Psoas muscle (tissue), 8 donors: ENCODE data around the gene ANGEL1. TPM values are rescaled to one million over a fixed set of nuclear protein-coding genes. Genes with fewer than 3 reads are reported as not detected.

ENCODE experiments used
- ATAC-seq, 4 donors: fragments of 200-7000 bp; cut with Tn5 transposase; one replicate each; pipeline ENCODE4 v1.9.1; 2020; ENCODE audit warnings: moderate library complexity in 3 of 4, mild to moderate bottlenecking in 2 of 4
- DNase-seq, 2 donors: peaks; one replicate each; pipeline ENCODE4 v3.0.0-alpha.2; 2020
- H3K27ac ChIP-seq: fragments of 200-600 bp; one replicate; pipeline ENCODE4 v1.8.0; 2022
- H3K27me3 ChIP-seq, 3 donors: fragments of 200-600 bp in 1 of 3; one replicate each; pipeline versions ENCODE4 v1.6.1 to v1.8.0; 2013 to 2022; ENCODE audit warnings: low read length in 2 of 3, mild to moderate bottlenecking in 2 of 3, moderate library complexity in 1 of 3; ENCODE audit not compliant: insufficient read depth in 3 of 3
- H3K36me3 ChIP-seq, 2 donors: fragments of 200-600 bp in 1 of 2; one replicate each; pipeline versions ENCODE4 v1.6.1 to v1.8.0; 2013 to 2022; ENCODE audit warnings: low read depth in 1 of 2, mild to moderate bottlenecking in 1 of 2, moderate library complexity in 1 of 2; ENCODE audit not compliant: insufficient read depth in 1 of 2
- H3K4me1 ChIP-seq: fragments of 200-600 bp; one replicate; pipeline ENCODE4 v1.8.0; 2022
- H3K4me3 ChIP-seq: fragments of 200-600 bp; one replicate; pipeline ENCODE4 v1.8.0; 2022; ENCODE audit warnings: mild to moderate bottlenecking
- H3K9me3 ChIP-seq: fragments of 200-600 bp; one replicate; pipeline ENCODE4 v1.8.0; 2022
- CTCF ChIP-seq: fragments of 200-600 bp; IDR thresholded peaks from one replicate; pipeline ENCODE4 v1.8.0; 2022; ENCODE audit warnings: antibody characterized with exemption
- WGBS, 3 donors: extraction: QIAGEN DNeasy Blood & Tissue Kit; methylation state at CpG; one replicate each; pipeline versions ENCODE4 v1.1.6 to v1.1.7; 2013; 5-methylcytosine and 5-hydroxymethylcytosine counted together
- intact Hi-C, 2 donors: fragments of 100-400 bp; cut with DNase I; formaldehyde crosslinking; loops; one replicate each; pipeline versions ENCODE4 v1.11.0 to v1.14.2; 2022
- polyA plus RNA-seq, 3 donors: library from polyadenylated mRNA; stranded (reverse); fragments of 200-250 nt; gene quantifications; one replicate each; pipeline ENCODE4 v1.2.3, GENCODE V29; 2013
- total RNA-seq, 4 donors: library from RNA; stranded (reverse); fragmentation: NEBNext Ultra II Directional in 2 of 4; extraction: Animal tissue kit (Norgen Biotek cat#: 25700) in 2 of 4; gene quantifications; one replicate each; pipeline versions ENCODE4 v1.2.1 to v1.2.4, GENCODE V29; 2021 to 2023
- donor health status: healthy with polysubstance abuse.
- donor health status: DM: no; HTN: no; CAD: no; lungs with moderate emphysema.
- donor health status: Bipolar disorder and iron deficiency.
- donor health status: healthy.
- donor health status: DM: yes; HTN: yes; CAD: no.
- donor health status: DM: no; HTN: no; CAD: no.
- donor health status: DM: no; HTN: no; CAD: no.
- donor health status: DM: yes; HTN: yes; CAD: no.

The ANGEL1 gene
- total and polyA plus RNA-seq, 7 donors, result 4.5 to 14.1 (median 10.6) TPM

GRCh38 chr14:76806446-76806845, 6.2 kb downstream of the ANGEL1 start:
- H3K27me3 ChIP-seq, result no peaks in the 10 kb centered on the region
- no peak for DNase-seq
- peaks cover 19 to 79% of the 10 kb centered on the region in 2 donors for H3K36me3 ChIP-seq
- WGBS, 3 donors, result 89 to 92% (median 91%) methylated on average over 12 of the region's 12 CpGs
- TF ChIP-seq CTCF, result no peak
- intact Hi-C loops, result no loop called here
- H3K4me1 ChIP-seq, result peaks cover 17% of the 10 kb centered on the region
- ATAC-seq, result no peak
- H3K9me3 ChIP-seq, result no peaks in the 10 kb centered on the region
- no peak overlapping the region for H3K27ac ChIP-seq
- no peak overlapping the region for H3K4me3 ChIP-seq

DNA sequence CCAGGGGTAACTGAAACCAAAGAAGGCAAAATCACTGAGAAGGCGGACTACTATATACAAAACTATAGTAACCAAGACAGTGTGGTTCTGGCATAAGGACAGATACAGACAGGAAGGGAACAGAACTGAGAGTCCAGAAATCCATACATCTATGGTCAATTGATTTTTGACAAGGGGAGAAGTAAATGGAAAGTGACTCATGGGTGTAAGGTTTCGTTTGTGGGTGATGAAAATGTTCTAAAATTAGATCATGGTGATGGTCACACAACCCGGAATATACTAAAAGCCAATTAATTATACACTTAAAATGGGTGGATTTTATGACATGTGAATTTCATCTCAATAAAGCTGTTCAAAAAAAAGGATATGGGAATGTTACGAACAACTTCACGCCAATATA, 18.7 kb downstream of the ANGEL1 start:
- H3K4me3 ChIP-seq, result no peak overlapping the region
- no peak overlapping the region for H3K27ac ChIP-seq
- no peak for DNase-seq
- H3K9me3 ChIP-seq, result no peaks in the 10 kb centered on the region
- no peaks in the 10 kb centered on the region for H3K27me3 ChIP-seq
- ATAC-seq, result peak; percentile 35 to 64 (median 58)
- peaks cover 3 to 73% of the 10 kb centered on the region in 2 donors for H3K36me3 ChIP-seq
- 66 to 69% (median 67%) methylated on average over 5 of the region's 5 CpGs for WGBS, 3 donors
- H3K4me1 ChIP-seq, result no peaks in the 10 kb centered on the region
- TF ChIP-seq CTCF, result no peak
- intact Hi-C loops, result no loop called here

DNA sequence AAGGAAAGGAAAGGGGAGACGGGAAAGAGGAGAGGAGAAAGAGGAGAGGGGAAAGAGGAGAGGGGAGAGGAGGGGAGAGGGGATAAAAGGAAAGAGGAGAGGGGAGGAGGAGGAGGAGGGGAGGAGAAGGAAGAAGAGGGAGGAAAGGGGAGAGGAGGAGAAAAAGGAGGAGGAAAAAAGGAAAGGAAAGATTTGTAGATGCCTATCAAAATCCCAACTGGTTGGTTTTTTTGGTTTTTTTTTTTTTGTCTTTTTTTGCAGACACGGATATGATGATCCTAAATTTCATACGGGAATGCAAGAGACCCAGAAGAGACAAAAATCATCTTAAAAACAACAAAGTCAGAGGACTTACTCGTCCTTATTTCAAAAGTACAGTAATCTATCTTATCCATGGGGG, 19.4 kb downstream of the ANGEL1 start:
- no peaks in the 10 kb centered on the region for H3K9me3 ChIP-seq
- DNase-seq (no peak), ATAC-seq (no peak)
- no peak overlapping the region for H3K4me3 ChIP-seq
- no peaks in the 10 kb centered on the region for H3K4me1 ChIP-seq
- no peak for TF ChIP-seq CTCF
- H3K36me3 ChIP-seq, result peaks cover 3 to 73% of the 10 kb centered on the region in 2 donors
- intact Hi-C loops, result no loop called here
- H3K27ac ChIP-seq, result no peak overlapping the region
- no peaks in the 10 kb centered on the region for H3K27me3 ChIP-seq
- 76 to 89% (median 80%) methylated on average over 3 to 4 of the region's 4 CpGs for WGBS, 3 donors

- ATAC-seq, result no peak
- DNase-seq, result no peak
- WGBS, 3 donors, result 95 to 98% (median 97%) methylated on average over 2 of the region's 2 CpGs
- Histone ChIP-seq H3K27me3 (no peaks in the 10 kb centered on the region), H3K4me1 (no peaks in the 10 kb centered on the region), H3K9me3 (no peaks in the 10 kb centered on the region), H3K4me3 (no peak overlapping the region), H3K27ac (no peak overlapping the region), H3K36me3 (peaks cover 0 to 73% of the 10 kb centered on the region in 2 donors)
- no peak for TF ChIP-seq CTCF
- intact Hi-C loops, result no loop called here
Observed at GRCh38 chr14:76792422-76792821, 20.3 kb downstream of the ANGEL1 start.

DNA sequence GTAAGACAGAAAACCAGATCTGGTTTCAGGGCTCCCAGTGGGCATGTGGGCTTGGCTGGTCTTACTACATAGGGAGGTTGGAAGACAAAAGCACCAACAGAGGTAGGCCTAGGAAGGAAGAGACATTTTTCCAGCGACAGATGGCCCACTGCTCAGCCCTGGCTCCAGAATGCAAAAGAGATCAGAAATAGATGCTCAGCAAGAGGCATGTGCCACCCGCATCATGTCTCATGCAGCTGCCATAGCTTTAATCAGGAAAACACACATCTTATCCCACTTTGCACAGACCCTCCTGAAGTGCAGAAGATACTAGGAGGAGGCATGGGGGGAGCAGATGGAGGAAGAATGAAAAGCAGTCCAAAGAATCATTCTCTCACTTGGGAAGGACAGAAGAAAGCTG, 26.1 kb downstream of the ANGEL1 start:
- no peaks in the 10 kb centered on the region for H3K9me3 ChIP-seq
- intact Hi-C loops, result no loop called here
- no peak for DNase-seq
- no peak overlapping the region for H3K27ac ChIP-seq
- peaks cover 12% of the 10 kb centered on the region for H3K4me1 ChIP-seq
- no peak for ATAC-seq
- H3K27me3 ChIP-seq, result no peaks in the 10 kb centered on the region
- no peak overlapping the region for H3K4me3 ChIP-seq
- WGBS, 3 donors, result 89 to 96% (median 92%) methylated on average over 2 of the region's 2 CpGs
- no peak for TF ChIP-seq CTCF
- peaks cover 0 to 83% of the 10 kb centered on the region in 2 donors for H3K36me3 ChIP-seq
